Brain microvascular endothelial cell (primary cell): Measurements from ENCODE around the gene OR51F2.
"Not testable (repeated sequence)": the region's sequence is repeated elsewhere in the genome, so short reads cannot be mapped to it uniquely, and the experiment has no call there.

ENCODE experiments used
- DNase-seq: peaks from one replicate; pipeline ENCODE4 v3.0.0-alpha.2; 2020
- H3K27ac ChIP-seq: fragments of 250-450 bp; sonication (Bioruptor Pico); 2 replicates; pipeline ENCODE4 v1.5.1; 2020; ENCODE audit warnings: mild to moderate bottlenecking, moderate library complexity
- H3K27me3 ChIP-seq: fragments of 250-450 bp; sonication (Bioruptor Pico); replicated peaks from 2 replicates; pipeline ENCODE4 v1.5.1; 2020; ENCODE audit warnings: mild to moderate bottlenecking
- H3K36me3 ChIP-seq: fragments of 250-450 bp; sonication (Bioruptor Pico); replicated peaks from 2 replicates; pipeline ENCODE4 v1.5.1; 2020; ENCODE audit warnings: mild to moderate bottlenecking
- H3K4me3 ChIP-seq: 2 replicates; pipeline ENCODE4 v1.5.1; 2011; ENCODE audit warnings: low read depth, mild to moderate bottlenecking, control low read depth, low read length, moderate library complexity
- CTCF ChIP-seq: IDR thresholded peaks from 2 replicates; pipeline ENCODE4 v1.5.1; 2011; ENCODE audit warnings: low read depth, mild to moderate bottlenecking, moderate library complexity, low read length, control low read depth, inconsistent platforms; ENCODE audit errors: missing control alignments
- in situ Hi-C: cut with HindIII; loops from 2 replicates; pipeline ENCODE4 v1.10.0; 2017; ENCODE audit warnings: low sequenced_read_pairs, low pct_ligation_motif_present

OR51F2 gene, protein sequence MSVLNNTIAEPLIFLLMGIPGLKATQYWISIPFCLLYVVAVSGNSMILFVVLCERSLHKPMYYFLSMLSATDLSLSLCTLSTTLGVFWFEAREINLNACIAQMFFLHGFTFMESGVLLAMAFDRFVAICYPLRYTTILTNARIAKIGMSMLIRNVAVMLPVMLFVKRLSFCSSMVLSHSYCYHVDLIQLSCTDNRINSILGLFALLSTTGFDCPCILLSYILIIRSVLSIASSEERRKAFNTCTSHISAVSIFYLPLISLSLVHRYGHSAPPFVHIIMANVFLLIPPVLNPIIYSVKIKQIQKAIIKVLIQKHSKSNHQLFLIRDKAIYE

DNA sequence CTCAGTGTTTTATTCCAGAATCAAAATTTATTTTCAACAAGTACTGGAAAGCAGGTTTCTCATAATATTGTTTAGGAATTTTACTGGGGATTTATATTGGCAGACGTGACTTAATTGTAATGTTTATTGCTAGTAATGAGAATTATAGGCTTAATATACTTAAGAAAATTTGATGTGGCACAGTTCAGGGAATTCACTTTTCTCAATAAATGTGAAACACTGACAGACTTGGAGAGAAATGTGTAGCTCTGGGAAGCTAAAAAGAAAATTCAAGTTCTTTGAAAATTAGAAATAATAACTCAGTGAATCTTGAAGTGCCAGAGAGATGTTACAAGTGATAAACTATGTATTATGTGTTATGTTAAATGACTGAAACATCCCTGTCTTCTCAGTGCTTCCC, at the start of gene OR51F2:
Gene OR51F2 (plus strand): TSS at position 301 of the 400 bp plus-strand sequence. CDS start 101 bp downstream, outside the sequence.
- TF ChIP-seq CTCF, result no peak
- no peak within 1 kb of the TSS for H3K27ac ChIP-seq
- no peak within 1 kb of the TSS for H3K4me3 ChIP-seq
- H3K27me3 ChIP-seq, result no peaks in the 10 kb centered on the region
- in situ Hi-C loops, result no loop called here
- H3K36me3 ChIP-seq, result no peaks in the 10 kb centered on the region
- DNase-seq, result no peak

- no peak overlapping the region for H3K4me3 ChIP-seq
- no peaks in the 10 kb centered on the region for H3K27me3 ChIP-seq
- no peak overlapping the region for H3K27ac ChIP-seq
- no peaks in the 10 kb centered on the region for H3K36me3 ChIP-seq
- in situ Hi-C loops, result no loop called here
- DNase-seq, result no peak
- no peak for TF ChIP-seq CTCF
These were observed 38.7 kb upstream of the OR51F2 start for GRCh38 chr11:4782454-4782853.

DNA sequence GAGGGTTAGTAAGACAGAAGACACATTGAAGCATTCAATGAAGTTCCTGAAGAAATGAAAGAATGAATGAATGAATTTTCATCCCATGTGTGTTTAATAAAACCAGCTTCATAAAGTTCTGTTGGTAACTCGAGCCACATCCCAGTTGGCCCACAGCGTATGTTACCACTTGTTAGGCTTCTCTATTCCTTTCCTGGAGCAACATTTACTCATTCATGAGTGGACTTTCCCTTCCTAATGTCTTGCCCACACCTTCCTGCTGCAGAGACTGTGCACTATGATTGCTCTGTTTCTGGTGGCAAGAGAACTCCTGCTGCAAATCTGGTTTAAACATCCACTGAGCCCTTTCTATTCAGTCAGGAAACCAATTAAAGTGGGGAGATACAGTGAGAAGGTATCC, 23.9 kb upstream of the OR51F2 start:
- H3K4me3 ChIP-seq, result no peak overlapping the region
- H3K27me3 ChIP-seq, result no peaks in the 10 kb centered on the region
- H3K27ac ChIP-seq, result no peak overlapping the region
- no peak for DNase-seq
- in situ Hi-C loops, result no loop called here
- TF ChIP-seq CTCF, result no peak
- H3K36me3 ChIP-seq, result no peaks in the 10 kb centered on the region

GRCh38 chr11:4798427-4799183, 22.5 kb upstream of the OR51F2 start:
- in situ Hi-C loops, result no loop called here
- no peak overlapping the region for H3K27ac ChIP-seq
- no peaks in the 10 kb centered on the region for H3K36me3 ChIP-seq
- no peaks in the 10 kb centered on the region for H3K27me3 ChIP-seq
- TF ChIP-seq CTCF, result no peak
- no peak for DNase-seq
- H3K4me3 ChIP-seq, result no peak overlapping the region

DNA sequence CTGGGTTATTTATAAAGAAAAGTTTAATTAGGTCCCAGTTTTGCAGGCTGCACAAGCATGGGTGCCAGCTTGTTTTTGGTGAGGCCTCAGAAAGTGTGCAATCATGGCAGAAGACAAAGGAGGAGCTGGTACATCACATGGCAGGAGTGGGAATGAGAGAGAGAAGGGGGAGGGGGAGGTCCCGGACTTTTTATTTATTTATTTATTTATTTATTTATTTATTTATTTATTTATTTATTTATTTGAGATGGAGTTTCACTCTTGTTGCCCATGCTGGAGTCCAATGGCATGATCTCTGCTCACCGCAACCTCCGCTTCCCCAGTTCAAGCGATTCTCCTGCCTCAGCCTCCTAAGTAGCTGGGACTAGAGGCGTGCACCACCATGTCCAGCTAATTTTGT, 19.8 kb upstream of the OR51F2 start:
- H3K27ac ChIP-seq, H3K4me3 ChIP-seq, DNase-seq, H3K27me3 ChIP-seq, in situ Hi-C loops, H3K36me3 ChIP-seq: not testable (repeated sequence)

DNA sequence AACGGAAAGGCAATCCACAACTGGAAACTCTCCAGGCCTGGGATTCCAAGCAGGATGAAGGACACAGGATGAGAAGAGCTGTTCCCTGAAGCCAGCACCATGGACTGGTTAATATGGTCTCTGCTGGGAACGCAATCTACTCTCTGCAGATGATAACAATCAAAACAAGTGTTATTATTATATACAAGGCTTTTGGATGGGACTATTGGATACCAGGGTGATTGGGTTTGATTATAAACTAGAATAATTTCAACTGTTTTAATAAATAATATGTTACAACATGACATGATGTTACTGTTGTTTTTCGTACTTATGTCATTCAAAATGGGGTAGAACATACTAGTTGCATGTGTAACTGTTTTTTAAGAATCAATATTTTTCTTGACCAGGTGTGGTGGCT, 16.8 kb upstream of the OR51F2 start, which contains the start of gene OR52R1:
Gene OR52R1 (minus strand): TSS at position 101 of the 400 bp plus-strand sequence. CDS start 0 bp downstream, at position 101.
- in situ Hi-C loops, result no loop called here
- DNase-seq, result no peak
- no peak within 1 kb of the TSS for H3K27ac ChIP-seq

More for the DNA sequence above, 16.8 kb upstream of the OR51F2 start, which contains the start of gene OR52R1:
- no peak for TF ChIP-seq CTCF
- Histone ChIP-seq H3K4me3 (no peak within 1 kb of the TSS), H3K36me3 (no peaks in the 10 kb centered on the region), H3K27me3 (no peaks in the 10 kb centered on the region)
